Small intestine (tissue), 7 donors: ENCODE data around the gene SCG5. TPM values are rescaled to one million over a fixed set of nuclear protein-coding genes. Genes with fewer than 3 reads are reported as not detected.

Experiments used
- DNase-seq, 2 donors: peaks; one replicate each; pipeline versions ENCODE4 v3.0.0 to v3.0.0-alpha.2; 2013
- FAIRE-seq: peaks from 2 replicates; lab custom pipeline; 2012; peaks lifted over from hg19 to GRCh38; lab: Jason Lieb, UNC
- H3K27ac ChIP-seq, 3 donors: one replicate each; pipeline ENCODE4 v1.5.1; 2013; ENCODE audit warnings: low read length in 2 of 3, mild to moderate bottlenecking in 2 of 3, control low read depth in 1 of 3, inconsistent platforms in 1 of 3, low read depth in 1 of 3, moderate library complexity in 1 of 3
- H3K27me3 ChIP-seq, 3 donors: one replicate each; pipeline ENCODE4 v1.6.1; 2013; ENCODE audit warnings: low read length in 3 of 3, inconsistent platforms in 1 of 3; ENCODE audit not compliant: control insufficient read depth in 3 of 3, insufficient read depth in 3 of 3
- H3K36me3 ChIP-seq, 3 donors: one replicate each; pipeline ENCODE4 v1.6.1; 2013; ENCODE audit warnings: low read length in 3 of 3, inconsistent platforms in 1 of 3, low read depth in 1 of 3, mild to moderate bottlenecking in 1 of 3, moderate library complexity in 1 of 3; ENCODE audit not compliant: control insufficient read depth in 3 of 3, insufficient read depth in 2 of 3
- H3K4me1 ChIP-seq, 3 donors: one replicate each; pipeline ENCODE4 v1.6.1; 2013; ENCODE audit warnings: low read length in 2 of 3, inconsistent platforms in 1 of 3, low read depth in 1 of 3, mild to moderate bottlenecking in 1 of 3, moderate library complexity in 1 of 3; ENCODE audit not compliant: control insufficient read depth in 3 of 3, insufficient read depth in 2 of 3
- H3K4me3 ChIP-seq, 3 donors: one replicate each; pipeline ENCODE4 v1.5.1; 2013; ENCODE audit warnings: low read length in 3 of 3, control low read depth in 1 of 3, inconsistent platforms in 1 of 3, low read depth in 1 of 3, mild to moderate bottlenecking in 1 of 3, moderate library complexity in 1 of 3
- H3K9me3 ChIP-seq, 2 donors: one replicate each; pipeline ENCODE4 v1.6.1; 2013; ENCODE audit warnings: low read depth in 1 of 2, low read length in 1 of 2; ENCODE audit not compliant: control insufficient read depth in 2 of 2, insufficient read depth in 1 of 2
- WGBS, 3 donors: extraction: QIAGEN DNeasy Blood & Tissue Kit; methylation state at CpG; one replicate each; pipeline ENCODE4 v1.1.7; 2013; 5-methylcytosine and 5-hydroxymethylcytosine counted together
- polyA plus RNA-seq, 4 donors: library from polyadenylated mRNA; stranded (reverse) in 3 of 4; unstranded in 1 of 4; fragments of 200-250 nt in 3 of 4; fragments of 120-200 nt in 1 of 4; gene quantifications; one replicate each; pipeline versions ENCODE4 v1.2.1 to v1.2.3, GENCODE V29; 2013
- donor health status: healthy with polysubstance abuse.
- donor health status: control.
- donor health status: control.
- donor health status: Bipolar disorder and iron deficiency.
- donor health status: healthy.

The SCG5 gene
- polyA plus RNA-seq, 4 donors = 1.9 to 13.3 (median 6.3) TPM

GRCh38 chr15:32667321-32667720 lies 25.8 kb downstream of the SCG5 start:
- 96 to 97% (median 96%) methylated on average over 6 of the region's 6 CpGs for WGBS, 3 donors

GRCh38 chr15:32668942-32669341 lies 27.4 kb downstream of the SCG5 start:
- no peak for DNase-seq
- Histone ChIP-seq H3K27ac (no peak overlapping the region), H3K9me3 (no peaks in the 10 kb centered on the region), H3K36me3 (no peaks in the 10 kb centered on the region), H3K4me1 (no peaks in the 10 kb centered on the region), H3K4me3 (no peak overlapping the region), H3K27me3 (no peaks in the 10 kb centered on the region)
- FAIRE-seq = no peak
- WGBS, 3 donors = 89 to 94% (median 91%) methylated on average over 2 of the region's 2 CpGs

More at GRCh38 chr15:32667321-32667720, 25.8 kb downstream of the SCG5 start:
- H3K27ac ChIP-seq = no peak overlapping the region
- H3K9me3 ChIP-seq = no peaks in the 10 kb centered on the region
- H3K4me1 ChIP-seq = no peaks in the 10 kb centered on the region
- H3K4me3 ChIP-seq = no peak overlapping the region
- H3K27me3 ChIP-seq = no peaks in the 10 kb centered on the region
- H3K36me3 ChIP-seq = no peaks in the 10 kb centered on the region
- no peak for FAIRE-seq
- DNase-seq = no peak

GRCh38 chr15:32669896-32670611 lies 28.5 kb downstream of the SCG5 start:
- Histone ChIP-seq H3K9me3 (no peaks in the 10 kb centered on the region), H3K4me1 (no peaks in the 10 kb centered on the region), H3K36me3 (no peaks in the 10 kb centered on the region), H3K27me3 (no peaks in the 10 kb centered on the region), H3K4me3 (no peak overlapping the region), H3K27ac (no peak overlapping the region)
- 42 to 63% (median 55%) methylated on average over 5 of the region's 5 CpGs for WGBS, 3 donors
- DNase-seq (no peak), FAIRE-seq (no peak)

- Histone ChIP-seq H3K27ac (no peak overlapping the region), H3K9me3 (no peaks in the 10 kb centered on the region), H3K4me3 (no peak overlapping the region), H3K27me3 (no peaks in the 10 kb centered on the region), H3K4me1 (no peaks in the 10 kb centered on the region), H3K36me3 (no peaks in the 10 kb centered on the region)
- DNase-seq = no peak
- WGBS, 3 donors = 76 to 88% (median 84%) methylated on average over 3 of the region's 3 CpGs
- FAIRE-seq = no peak
Measured at GRCh38 chr15:32670623-32671022, 29.1 kb downstream of the SCG5 start.

GRCh38 chr15:32671339-32672325 lies 30.1 kb downstream of the SCG5 start:
- Histone ChIP-seq H3K9me3 (no peaks in the 10 kb centered on the region), H3K4me3 (no peak overlapping the region), H3K27ac (no peak overlapping the region), H3K36me3 (no peaks in the 10 kb centered on the region), H3K4me1 (no peaks in the 10 kb centered on the region), H3K27me3 (no peaks in the 10 kb centered on the region)
- FAIRE-seq (no peak), DNase-seq (no peak)
- 92 to 95% (median 94%) methylated on average over 29 of the region's 29 CpGs for WGBS, 3 donors

GRCh38 chr15:32674681-32675080 lies 33.2 kb downstream of the SCG5 start:
- Histone ChIP-seq H3K27ac (no peak overlapping the region), H3K4me1 (no peaks in the 10 kb centered on the region), H3K36me3 (no peaks in the 10 kb centered on the region), H3K9me3 (no peaks in the 10 kb centered on the region), H3K27me3 (no peaks in the 10 kb centered on the region), H3K4me3 (no peak overlapping the region)
- 87 to 98% (median 94%) methylated on average over 2 of the region's 2 CpGs for WGBS, 3 donors
- DNase-seq (no peak), FAIRE-seq (no peak)

- H3K27ac ChIP-seq = no peak overlapping the region
- no peaks in the 10 kb centered on the region for H3K36me3 ChIP-seq
- 65 to 78% (median 74%) methylated on average over 6 of the region's 6 CpGs for WGBS, 3 donors
- no peaks in the 10 kb centered on the region for H3K4me1 ChIP-seq
- FAIRE-seq = no peak
- DNase-seq = no peak
- no peaks in the 10 kb centered on the region for H3K9me3 ChIP-seq
- H3K4me3 ChIP-seq = no peak overlapping the region
- no peaks in the 10 kb centered on the region for H3K27me3 ChIP-seq
Measured at GRCh38 chr15:32675466-32675865, 34.0 kb downstream of the SCG5 start.

GRCh38 chr15:32676169-32676568 lies 34.7 kb downstream of the SCG5 start:
- H3K27ac ChIP-seq = no peak overlapping the region
- H3K4me3 ChIP-seq = no peak overlapping the region
- DNase-seq = no peak
- no peaks in the 10 kb centered on the region for H3K9me3 ChIP-seq
- no peaks in the 10 kb centered on the region for H3K27me3 ChIP-seq
- H3K36me3 ChIP-seq = no peaks in the 10 kb centered on the region
- 53 to 60% (median 57%) methylated on average over 2 of the region's 2 CpGs for WGBS, 3 donors
- FAIRE-seq = no peak
- no peaks in the 10 kb centered on the region for H3K4me1 ChIP-seq
